Transverse colon (tissue), 3 donors: ENCODE measurements around the gene RYR3.

Source experiments
- POLR2A ChIP-seq: fragments of 450-650 bp; IDR thresholded peaks from one replicate; pipeline ENCODE4 v1.6.1; 2016; ENCODE audit warnings: antibody characterized with exemption, mild to moderate bottlenecking, moderate library complexity
- TF ChIP-seq, protein P1 (sequence below), 5 experiments: fragments of 200-600 bp in 3 of 5; fragments of 450-650 bp in 2 of 5; sonication (generic) in 3 of 5; IDR thresholded peaks; 1 replicate in 2 of 5; 2 replicates in 3 of 5; pipeline ENCODE4 v1.5.1; 2016 to 2017; ENCODE audit warnings: antibody characterized with exemption in 5 of 5, inconsistent platforms in 3 of 5, mild to moderate bottlenecking in 2 of 5, moderate library complexity in 1 of 5

GRCh38 chr15:33865416-33865815 is 554.6 kb downstream of the RYR3 start:
- TF ChIP-seq, protein P1, sequence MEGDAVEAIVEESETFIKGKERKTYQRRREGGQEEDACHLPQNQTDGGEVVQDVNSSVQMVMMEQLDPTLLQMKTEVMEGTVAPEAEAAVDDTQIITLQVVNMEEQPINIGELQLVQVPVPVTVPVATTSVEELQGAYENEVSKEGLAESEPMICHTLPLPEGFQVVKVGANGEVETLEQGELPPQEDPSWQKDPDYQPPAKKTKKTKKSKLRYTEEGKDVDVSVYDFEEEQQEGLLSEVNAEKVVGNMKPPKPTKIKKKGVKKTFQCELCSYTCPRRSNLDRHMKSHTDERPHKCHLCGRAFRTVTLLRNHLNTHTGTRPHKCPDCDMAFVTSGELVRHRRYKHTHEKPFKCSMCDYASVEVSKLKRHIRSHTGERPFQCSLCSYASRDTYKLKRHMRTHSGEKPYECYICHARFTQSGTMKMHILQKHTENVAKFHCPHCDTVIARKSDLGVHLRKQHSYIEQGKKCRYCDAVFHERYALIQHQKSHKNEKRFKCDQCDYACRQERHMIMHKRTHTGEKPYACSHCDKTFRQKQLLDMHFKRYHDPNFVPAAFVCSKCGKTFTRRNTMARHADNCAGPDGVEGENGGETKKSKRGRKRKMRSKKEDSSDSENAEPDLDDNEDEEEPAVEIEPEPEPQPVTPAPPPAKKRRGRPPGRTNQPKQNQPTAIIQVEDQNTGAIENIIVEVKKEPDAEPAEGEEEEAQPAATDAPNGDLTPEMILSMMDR (IDR thresholded peaks at IDR 0.05): no peak
- TF ChIP-seq POLR2A: no peak
